Measurements from ENCODE around the gene PEX14.

GRCh38 chr1:10659646-10660540 lies 185.1 kb downstream of the PEX14 start:
- no peak for TF ChIP-seq CTCF (IDR thresholded peaks at IDR 0.05; ENCODE audit: poor library complexity, severe bottlenecking)
- TF ChIP-seq SMC3 (conservative IDR thresholded peaks at IDR 0.05; ENCODE audit: poor library complexity) = no peak
- no peak for TF ChIP-seq POLR2AphosphoS5 (IDR thresholded peaks at IDR 0.05)
- no peak for TF ChIP-seq TAF1 (IDR thresholded peaks at IDR 0.05; ENCODE audit: low read depth)
- TF ChIP-seq RAD21 (conservative IDR thresholded peaks at IDR 0.05) = no peak
- TF ChIP-seq MXI1 (conservative IDR thresholded peaks at IDR 0.05; ENCODE audit: poor library complexity, severe bottlenecking) = no peak
- no peak for TF ChIP-seq EP300 (conservative IDR thresholded peaks at IDR 0.05; ENCODE audit: poor library complexity, severe bottlenecking)
- TF ChIP-seq REST (IDR thresholded peaks at IDR 0.05; ENCODE audit: borderline replicate concordance) = no peak
- no peak for TF ChIP-seq EZH2 (IDR thresholded peaks at IDR 0.05; ENCODE audit: borderline replicate concordance, insufficient read depth, low read length, poor library complexity, severe bottlenecking)
